Spleen (tissue), 3 donors: ENCODE data around the gene TTC38.

ENCODE experiments used
- POLR2A ChIP-seq, 3 donors: fragments of 450-650 bp; IDR thresholded peaks; one replicate each; pipeline ENCODE4 v1.5.1; 2017; ENCODE audit warnings: antibody characterized with exemption in 3 of 3, mild to moderate bottlenecking in 1 of 3
- POLR2AphosphoS5 ChIP-seq, 3 donors: sonication (generic); formaldehyde crosslinking; IDR thresholded peaks; one replicate each; pipeline ENCODE4 v1.5.1; 2017; ENCODE audit warnings: antibody characterized with exemption in 3 of 3

DNA sequence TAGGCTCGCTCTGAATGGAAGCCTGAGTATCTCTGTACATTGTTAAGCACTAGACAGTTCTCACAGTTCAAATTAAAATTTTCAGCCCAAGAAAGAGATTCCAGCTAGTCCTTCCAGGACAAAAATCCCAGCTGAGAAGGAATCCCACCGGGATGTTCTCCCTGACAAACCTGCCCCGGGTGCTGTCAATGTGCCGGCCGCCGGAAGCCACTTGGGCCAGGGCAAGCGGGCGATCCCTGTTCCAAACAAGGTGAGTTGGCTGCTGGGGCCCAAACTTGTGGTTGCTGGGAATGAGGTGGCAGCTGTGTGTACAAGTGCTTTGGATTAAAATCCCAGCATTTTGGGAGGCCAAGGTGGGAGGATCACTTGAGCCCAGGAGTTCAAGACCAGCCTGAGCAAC lies 44.2 kb downstream of the TTC38 start:
- TF ChIP-seq POLR2A (IDR thresholded peaks at IDR 0.05), result no peak
- no peak for TF ChIP-seq POLR2AphosphoS5 (IDR thresholded peaks at IDR 0.05)
